HG03280 (cell line): Measurements from ENCODE around the gene ZNF669.

Experiments
- ATAC-seq: cut with Tn5 transposase; IDR thresholded peaks from one replicate; pipeline ENCODE4 v1.9.1; 2021; ENCODE audit warnings: mild to moderate bottlenecking, moderate library complexity; ENCODE audit not compliant: unreplicated experiment

ZNF669 gene

DNA sequence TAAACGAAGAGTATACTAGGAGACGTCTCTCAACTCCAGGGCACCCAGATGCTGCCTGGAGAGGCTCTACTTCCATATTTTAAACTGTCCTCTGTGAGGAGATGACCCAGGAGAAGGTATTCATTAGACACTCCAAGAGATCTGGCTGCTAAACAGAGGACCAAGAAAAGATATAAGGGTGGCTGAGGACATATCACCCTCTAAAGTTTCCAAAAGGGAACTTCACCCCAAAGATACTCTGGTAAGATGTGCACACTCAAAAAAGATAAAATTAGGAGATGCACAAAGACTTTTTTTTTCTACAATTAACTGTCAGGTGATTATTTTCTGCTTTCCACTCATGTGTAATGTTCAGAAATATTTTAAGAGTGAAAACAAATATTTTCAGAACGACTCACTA lies 26.9 kb downstream of the ZNF669 start:
- no peak for ATAC-seq

DNA sequence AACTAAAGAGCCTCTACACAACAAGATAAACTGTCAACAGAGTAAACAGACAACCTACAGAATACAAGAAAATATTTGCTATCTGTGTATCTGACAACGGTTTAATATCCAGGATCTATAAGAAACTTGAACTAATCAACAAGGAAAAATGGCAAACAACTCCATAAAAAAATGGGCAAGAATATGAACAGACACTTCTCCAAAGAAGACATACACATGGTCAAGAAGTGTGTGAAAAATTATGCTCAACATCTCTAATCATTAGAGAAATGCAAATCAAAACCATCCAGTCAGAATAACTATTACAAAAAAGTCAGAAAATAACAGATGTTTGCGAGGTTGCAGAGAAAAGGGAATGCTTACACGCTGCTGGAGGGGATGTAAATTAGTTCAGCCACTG lies 33.5 kb downstream of the ZNF669 start:
- ATAC-seq, result no peak

DNA sequence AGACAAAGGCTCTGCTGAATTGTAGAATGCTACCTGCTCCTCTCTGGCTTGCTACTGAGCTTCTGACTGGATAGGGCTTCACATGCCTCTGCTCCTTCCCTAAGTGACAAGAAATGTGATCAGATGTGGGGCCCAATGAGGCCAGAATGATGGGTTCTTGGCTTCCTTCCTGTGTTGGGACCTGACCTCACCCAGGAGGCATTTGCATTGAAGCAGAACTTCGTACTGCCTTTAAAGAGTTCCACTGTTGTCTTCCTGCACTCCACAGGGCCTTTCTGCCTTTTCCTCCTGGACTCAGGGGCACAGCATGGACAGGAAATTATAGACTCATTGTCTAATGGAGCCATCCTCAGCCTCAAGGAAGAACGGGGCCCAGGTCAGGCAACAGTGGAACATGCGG lies 39.9 kb downstream of the ZNF669 start:
- ATAC-seq, result no peak

DNA sequence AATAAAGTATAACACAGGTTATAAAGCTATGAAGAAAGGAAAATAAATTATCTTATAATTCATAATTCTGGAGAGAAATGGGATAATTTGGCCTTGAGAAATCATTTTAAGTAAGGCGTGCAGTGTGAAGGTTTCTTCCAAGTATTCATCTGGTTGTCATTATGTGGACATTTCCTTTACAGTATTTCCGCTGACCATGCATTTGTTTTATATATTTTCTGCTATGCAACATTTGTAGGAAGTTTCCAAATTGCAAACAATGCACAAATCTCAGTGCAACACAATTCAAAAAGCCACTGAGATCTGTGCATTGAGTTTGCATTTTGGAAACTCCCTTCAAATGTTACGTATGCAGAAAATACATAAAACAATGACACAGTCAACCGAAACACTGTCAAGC lies 43.4 kb downstream of the ZNF669 start:
- ATAC-seq, result no peak

DNA sequence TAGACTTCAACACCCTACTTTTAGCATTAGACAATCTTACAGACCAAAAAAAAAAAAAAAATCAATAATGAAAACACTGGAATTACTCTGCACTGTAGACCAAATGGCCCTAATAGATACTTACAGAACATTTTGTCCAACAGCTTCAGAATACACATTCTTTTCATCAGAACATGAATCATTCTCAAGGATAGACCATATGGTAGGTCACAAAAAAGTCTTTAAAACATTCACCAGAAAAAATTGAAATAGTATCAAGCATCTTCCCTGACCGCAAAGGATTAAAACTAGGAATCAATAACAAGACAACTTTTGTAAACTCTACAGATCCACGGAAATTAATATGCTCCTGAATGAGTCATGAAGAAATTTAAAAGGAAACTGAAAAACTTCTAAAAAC lies 48.1 kb downstream of the ZNF669 start:
- no peak for ATAC-seq

DNA sequence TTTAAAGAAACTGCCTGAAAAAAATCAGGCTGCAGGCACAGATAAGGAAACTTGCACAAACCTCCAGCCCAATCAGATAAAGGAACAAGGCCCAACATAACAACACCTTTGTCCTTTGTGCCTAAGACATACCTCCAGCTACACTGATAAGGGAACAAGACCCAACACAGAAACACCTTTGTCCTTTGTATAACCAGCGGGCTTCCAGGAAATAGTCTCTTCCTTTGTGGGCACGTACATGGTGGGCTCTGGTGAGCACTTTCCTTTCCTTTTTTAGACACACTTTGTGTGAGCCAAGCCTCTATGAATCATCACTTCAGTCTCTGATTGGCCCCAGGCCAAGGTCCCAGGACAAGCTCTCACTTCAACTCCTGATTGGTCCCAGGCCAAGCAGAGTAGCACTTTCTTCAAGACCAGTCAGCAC lies 49.2 kb downstream of the ZNF669 start:
- ATAC-seq, result no peak
